ENCODE results near the gene OR6B3.

DNA sequence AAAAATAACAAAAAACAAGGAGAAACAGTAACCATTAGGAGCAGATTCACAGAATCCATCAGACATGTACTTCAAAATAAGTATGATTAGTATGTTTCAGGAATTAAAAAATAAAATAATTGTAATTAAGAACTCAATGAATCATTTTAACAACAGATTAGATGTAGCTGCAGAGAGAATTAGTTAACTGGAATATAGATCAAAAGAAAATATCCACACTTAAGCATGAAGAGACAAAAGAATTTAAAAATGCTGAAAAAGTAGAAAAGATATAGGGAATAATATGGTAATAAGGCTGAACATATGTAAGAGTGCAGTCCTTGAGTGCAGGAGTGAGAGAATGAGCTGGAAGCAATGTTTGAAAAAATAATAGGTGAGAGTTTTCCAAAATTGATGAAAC lies 24.1 kb upstream of the OR6B3 start:
- TF ChIP-seq, protein P1, sequence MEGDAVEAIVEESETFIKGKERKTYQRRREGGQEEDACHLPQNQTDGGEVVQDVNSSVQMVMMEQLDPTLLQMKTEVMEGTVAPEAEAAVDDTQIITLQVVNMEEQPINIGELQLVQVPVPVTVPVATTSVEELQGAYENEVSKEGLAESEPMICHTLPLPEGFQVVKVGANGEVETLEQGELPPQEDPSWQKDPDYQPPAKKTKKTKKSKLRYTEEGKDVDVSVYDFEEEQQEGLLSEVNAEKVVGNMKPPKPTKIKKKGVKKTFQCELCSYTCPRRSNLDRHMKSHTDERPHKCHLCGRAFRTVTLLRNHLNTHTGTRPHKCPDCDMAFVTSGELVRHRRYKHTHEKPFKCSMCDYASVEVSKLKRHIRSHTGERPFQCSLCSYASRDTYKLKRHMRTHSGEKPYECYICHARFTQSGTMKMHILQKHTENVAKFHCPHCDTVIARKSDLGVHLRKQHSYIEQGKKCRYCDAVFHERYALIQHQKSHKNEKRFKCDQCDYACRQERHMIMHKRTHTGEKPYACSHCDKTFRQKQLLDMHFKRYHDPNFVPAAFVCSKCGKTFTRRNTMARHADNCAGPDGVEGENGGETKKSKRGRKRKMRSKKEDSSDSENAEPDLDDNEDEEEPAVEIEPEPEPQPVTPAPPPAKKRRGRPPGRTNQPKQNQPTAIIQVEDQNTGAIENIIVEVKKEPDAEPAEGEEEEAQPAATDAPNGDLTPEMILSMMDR (conservative IDR thresholded peaks at IDR 0.05): no peak
- no peak for TF ChIP-seq ZFX (IDR thresholded peaks at IDR 0.05)

Measured in C4-2B (cell line).